Measurements from ENCODE around the gene SLC39A7.

SLC39A7 gene

GRCh38 chr6:33205191-33206026 is 4.7 kb downstream of the SLC39A7 start:
- no peak for TF ChIP-seq ZFP30 (CRISPR knock-in tag; IDR thresholded peaks at IDR 0.05)
- no peak for TF ChIP-seq ZFP3 (CRISPR knock-in tag; IDR thresholded peaks at IDR 0.05)
- no peak for TF ChIP-seq TSHZ2 (CRISPR knock-in tag; IDR thresholded peaks at IDR 0.05)
- TF ChIP-seq ZC3H10 (CRISPR knock-in tag; IDR thresholded peaks at IDR 0.05): no peak
- no peak for TF ChIP-seq CSDC2 (CRISPR knock-in tag; IDR thresholded peaks at IDR 0.05)
- TF ChIP-seq ESRRG (CRISPR knock-in tag; IDR thresholded peaks at IDR 0.05): no peak
- TF ChIP-seq OSR1 (CRISPR knock-in tag; IDR thresholded peaks at IDR 0.05): no peak
- no peak for ATAC-seq

- TF ChIP-seq SNAI2 (CRISPR knock-in tag; IDR thresholded peaks at IDR 0.05): no peak
- TF ChIP-seq TSHZ2 (CRISPR knock-in tag; IDR thresholded peaks at IDR 0.05): no peak
- no peak for ATAC-seq
These were observed 5.6 kb downstream of the SLC39A7 start for GRCh38 chr6:33206027-33206863.

DNA sequence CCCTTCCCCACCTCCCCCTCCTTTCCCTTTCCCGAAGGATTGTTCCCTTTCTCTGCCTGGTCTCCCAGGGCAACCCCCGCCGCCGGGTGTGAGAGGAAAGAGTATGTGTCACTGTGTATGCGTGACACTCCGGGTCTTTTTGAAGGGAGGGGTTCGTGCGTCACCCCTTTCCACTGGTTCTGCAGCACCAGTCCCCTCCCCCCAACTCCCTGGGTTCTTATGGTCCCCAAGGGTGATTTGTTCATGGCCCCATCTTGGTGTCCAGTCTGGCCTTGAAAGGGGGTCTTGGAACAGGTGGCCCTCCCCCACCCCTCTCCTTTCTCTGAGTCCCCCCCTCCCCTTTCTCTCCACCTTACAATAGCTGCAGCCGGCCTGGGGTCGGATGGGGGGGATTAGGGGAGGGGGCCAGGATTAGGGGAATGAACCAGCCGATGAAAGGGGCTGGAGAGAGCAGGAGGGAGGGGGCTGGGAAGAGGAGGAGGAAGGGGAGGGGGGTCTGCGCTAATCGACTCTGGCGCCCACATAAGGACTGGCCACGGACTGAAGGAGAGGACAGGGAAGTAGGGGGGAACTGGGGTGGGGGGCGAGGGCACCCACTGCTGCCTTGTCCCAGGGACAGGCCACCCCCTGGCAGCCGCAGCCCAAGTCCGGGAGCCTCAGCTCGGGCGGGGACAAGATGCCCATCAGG is 6.3 kb downstream of the SLC39A7 start:
- ATAC-seq: no peak
- TF ChIP-seq TCF4 (CRISPR knock-in tag; IDR thresholded peaks at IDR 0.05; ENCODE audit: borderline replicate concordance) (no peak), GLIS3 (CRISPR knock-in tag; IDR thresholded peaks at IDR 0.05) (no peak), BACH2 (CRISPR knock-in tag; IDR thresholded peaks at IDR 0.05; ENCODE audit: borderline replicate concordance) (no peak), CREB5 (CRISPR knock-in tag; IDR thresholded peaks at IDR 0.05; ENCODE audit: low read depth) (no peak)

DNA sequence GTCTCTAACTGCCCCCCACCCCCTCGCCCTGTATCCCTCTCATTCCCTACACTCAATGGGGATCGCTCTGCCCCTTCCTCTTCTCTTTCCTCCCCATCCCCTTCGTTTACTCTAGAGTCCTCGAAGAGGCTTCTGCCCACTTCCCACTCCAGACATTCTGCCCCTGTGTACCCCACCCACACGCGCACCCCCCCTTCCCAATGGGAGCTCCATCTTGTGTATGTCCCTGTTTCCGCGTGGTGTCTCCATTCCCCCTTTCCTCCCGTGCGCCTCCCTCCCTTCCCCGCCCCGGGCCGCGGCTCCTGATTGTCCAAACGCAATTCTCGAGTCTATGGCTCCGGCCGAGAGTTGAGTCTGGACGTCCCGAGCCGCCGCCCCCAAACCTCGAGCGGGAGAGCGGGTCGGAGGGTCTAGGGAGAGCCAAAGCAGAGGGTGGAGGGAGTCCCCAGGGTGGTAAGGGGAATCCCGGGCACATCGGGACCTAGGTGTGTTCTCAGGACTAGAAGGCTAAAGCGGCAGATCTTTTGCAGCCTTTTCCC is 7.0 kb downstream of the SLC39A7 start:
- peak; percentile 56 for ATAC-seq
- TF ChIP-seq OSR1 (CRISPR knock-in tag; IDR thresholded peaks at IDR 0.05): no peak
- no peak for TF ChIP-seq ZFP30 (CRISPR knock-in tag; IDR thresholded peaks at IDR 0.05)
- no peak for TF ChIP-seq ESRRG (CRISPR knock-in tag; IDR thresholded peaks at IDR 0.05)
- TF ChIP-seq ZC3H10 (CRISPR knock-in tag; IDR thresholded peaks at IDR 0.05): no peak
- no peak for TF ChIP-seq PPARA (CRISPR knock-in tag; IDR thresholded peaks at IDR 0.05; ENCODE audit: borderline replicate concordance)
- no peak for TF ChIP-seq TSHZ2 (CRISPR knock-in tag; IDR thresholded peaks at IDR 0.05)
- TF ChIP-seq TCF4 (CRISPR knock-in tag; IDR thresholded peaks at IDR 0.05; ENCODE audit: borderline replicate concordance): no peak
- no peak for TF ChIP-seq ZFP3 (CRISPR knock-in tag; IDR thresholded peaks at IDR 0.05)
- no peak for TF ChIP-seq CSRNP3 (CRISPR knock-in tag; IDR thresholded peaks at IDR 0.05)
- TF ChIP-seq POU6F1 (CRISPR knock-in tag; IDR thresholded peaks at IDR 0.05; ENCODE audit: borderline replicate concordance, low read depth): no peak
- no peak for TF ChIP-seq ZNF8 (CRISPR knock-in tag; IDR thresholded peaks at IDR 0.05)
- TF ChIP-seq RARB (CRISPR knock-in tag; IDR thresholded peaks at IDR 0.05): no peak
- no peak for TF ChIP-seq SNAI2 (CRISPR knock-in tag; IDR thresholded peaks at IDR 0.05)
